ENCODE data around the gene RSPO1.

DNA sequence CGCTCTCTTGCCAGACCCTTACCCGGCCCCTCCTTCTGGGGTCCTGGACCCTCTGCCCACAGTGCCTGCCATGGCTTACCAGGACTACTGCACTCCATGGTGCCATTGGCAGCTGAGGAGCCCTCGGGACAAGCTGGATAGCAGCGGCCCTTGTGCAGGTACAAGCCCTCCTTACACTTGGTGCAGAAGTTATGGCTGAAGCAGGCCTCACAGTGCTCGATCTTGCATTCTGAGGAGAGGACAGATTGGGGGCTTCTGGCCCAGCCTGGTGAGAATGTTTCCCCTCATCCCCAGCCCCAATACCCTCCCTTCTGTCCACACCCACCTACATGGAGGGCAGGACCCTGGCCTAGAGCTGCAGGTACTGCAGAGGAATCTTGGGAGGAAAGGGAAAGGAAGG, 20.6 kb downstream of the RSPO1 start:
- TF ChIP-seq, protein P1, sequence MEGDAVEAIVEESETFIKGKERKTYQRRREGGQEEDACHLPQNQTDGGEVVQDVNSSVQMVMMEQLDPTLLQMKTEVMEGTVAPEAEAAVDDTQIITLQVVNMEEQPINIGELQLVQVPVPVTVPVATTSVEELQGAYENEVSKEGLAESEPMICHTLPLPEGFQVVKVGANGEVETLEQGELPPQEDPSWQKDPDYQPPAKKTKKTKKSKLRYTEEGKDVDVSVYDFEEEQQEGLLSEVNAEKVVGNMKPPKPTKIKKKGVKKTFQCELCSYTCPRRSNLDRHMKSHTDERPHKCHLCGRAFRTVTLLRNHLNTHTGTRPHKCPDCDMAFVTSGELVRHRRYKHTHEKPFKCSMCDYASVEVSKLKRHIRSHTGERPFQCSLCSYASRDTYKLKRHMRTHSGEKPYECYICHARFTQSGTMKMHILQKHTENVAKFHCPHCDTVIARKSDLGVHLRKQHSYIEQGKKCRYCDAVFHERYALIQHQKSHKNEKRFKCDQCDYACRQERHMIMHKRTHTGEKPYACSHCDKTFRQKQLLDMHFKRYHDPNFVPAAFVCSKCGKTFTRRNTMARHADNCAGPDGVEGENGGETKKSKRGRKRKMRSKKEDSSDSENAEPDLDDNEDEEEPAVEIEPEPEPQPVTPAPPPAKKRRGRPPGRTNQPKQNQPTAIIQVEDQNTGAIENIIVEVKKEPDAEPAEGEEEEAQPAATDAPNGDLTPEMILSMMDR (IDR thresholded peaks at IDR 0.05) = no peak
- TF ChIP-seq, protein P2, sequence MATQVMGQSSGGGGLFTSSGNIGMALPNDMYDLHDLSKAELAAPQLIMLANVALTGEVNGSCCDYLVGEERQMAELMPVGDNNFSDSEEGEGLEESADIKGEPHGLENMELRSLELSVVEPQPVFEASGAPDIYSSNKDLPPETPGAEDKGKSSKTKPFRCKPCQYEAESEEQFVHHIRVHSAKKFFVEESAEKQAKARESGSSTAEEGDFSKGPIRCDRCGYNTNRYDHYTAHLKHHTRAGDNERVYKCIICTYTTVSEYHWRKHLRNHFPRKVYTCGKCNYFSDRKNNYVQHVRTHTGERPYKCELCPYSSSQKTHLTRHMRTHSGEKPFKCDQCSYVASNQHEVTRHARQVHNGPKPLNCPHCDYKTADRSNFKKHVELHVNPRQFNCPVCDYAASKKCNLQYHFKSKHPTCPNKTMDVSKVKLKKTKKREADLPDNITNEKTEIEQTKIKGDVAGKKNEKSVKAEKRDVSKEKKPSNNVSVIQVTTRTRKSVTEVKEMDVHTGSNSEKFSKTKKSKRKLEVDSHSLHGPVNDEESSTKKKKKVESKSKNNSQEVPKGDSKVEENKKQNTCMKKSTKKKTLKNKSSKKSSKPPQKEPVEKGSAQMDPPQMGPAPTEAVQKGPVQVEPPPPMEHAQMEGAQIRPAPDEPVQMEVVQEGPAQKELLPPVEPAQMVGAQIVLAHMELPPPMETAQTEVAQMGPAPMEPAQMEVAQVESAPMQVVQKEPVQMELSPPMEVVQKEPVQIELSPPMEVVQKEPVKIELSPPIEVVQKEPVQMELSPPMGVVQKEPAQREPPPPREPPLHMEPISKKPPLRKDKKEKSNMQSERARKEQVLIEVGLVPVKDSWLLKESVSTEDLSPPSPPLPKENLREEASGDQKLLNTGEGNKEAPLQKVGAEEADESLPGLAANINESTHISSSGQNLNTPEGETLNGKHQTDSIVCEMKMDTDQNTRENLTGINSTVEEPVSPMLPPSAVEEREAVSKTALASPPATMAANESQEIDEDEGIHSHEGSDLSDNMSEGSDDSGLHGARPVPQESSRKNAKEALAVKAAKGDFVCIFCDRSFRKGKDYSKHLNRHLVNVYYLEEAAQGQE (IDR thresholded peaks at IDR 0.05) = no peak
- TF ChIP-seq SMC3 (IDR thresholded peaks at IDR 0.05) (no peak), KDM1A (IDR thresholded peaks at IDR 0.05; ENCODE audit: low read depth) (no peak), CBX2 (IDR thresholded peaks at IDR 0.05; ENCODE audit: borderline replicate concordance, low read depth) (no peak), FOSL2 (IDR thresholded peaks at IDR 0.05) (no peak), FOSL2 (CRISPR knock-in tag; IDR thresholded peaks at IDR 0.05) (no peak)
- TF ChIP-seq, protein P3, sequence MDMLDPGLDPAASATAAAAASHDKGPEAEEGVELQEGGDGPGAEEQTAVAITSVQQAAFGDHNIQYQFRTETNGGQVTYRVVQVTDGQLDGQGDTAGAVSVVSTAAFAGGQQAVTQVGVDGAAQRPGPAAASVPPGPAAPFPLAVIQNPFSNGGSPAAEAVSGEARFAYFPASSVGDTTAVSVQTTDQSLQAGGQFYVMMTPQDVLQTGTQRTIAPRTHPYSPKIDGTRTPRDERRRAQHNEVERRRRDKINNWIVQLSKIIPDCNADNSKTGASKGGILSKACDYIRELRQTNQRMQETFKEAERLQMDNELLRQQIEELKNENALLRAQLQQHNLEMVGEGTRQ (IDR thresholded peaks at IDR 0.05) = no peak
- TF ChIP-seq, protein P4, sequence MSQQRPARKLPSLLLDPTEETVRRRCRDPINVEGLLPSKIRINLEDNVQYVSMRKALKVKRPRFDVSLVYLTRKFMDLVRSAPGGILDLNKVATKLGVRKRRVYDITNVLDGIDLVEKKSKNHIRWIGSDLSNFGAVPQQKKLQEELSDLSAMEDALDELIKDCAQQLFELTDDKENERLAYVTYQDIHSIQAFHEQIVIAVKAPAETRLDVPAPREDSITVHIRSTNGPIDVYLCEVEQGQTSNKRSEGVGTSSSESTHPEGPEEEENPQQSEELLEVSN (IDR thresholded peaks at IDR 0.05; ENCODE audit: borderline replicate concordance, low read depth) = no peak
